ENCODE results near the gene TBL1X.

The TBL1X gene

GRCh38 chrX:9494771-9495170, 29.9 kb downstream of the TBL1X start:
- Histone ChIP-seq H3K27ac (no peak overlapping the region), H3K4me2 (no peak overlapping the region), H3K4me1 (peaks cover 4% of the 10 kb centered on the region; the same call in 1 of the 2 replicates)

GRCh38 chrX:9495496-9495895, 30.6 kb downstream of the TBL1X start:
- no peak overlapping the region for H3K9ac ChIP-seq

More at GRCh38 chrX:9494771-9495170, 29.9 kb downstream of the TBL1X start:
- no peak overlapping the region for H3K9ac ChIP-seq
- no peaks in the 10 kb centered on the region for H3K27me3 ChIP-seq
- TF ChIP-seq Cebpa-rat (IDR thresholded peaks at IDR 0.05) = no peak
- H3K4me3 ChIP-seq = no peak overlapping the region
- peaks cover 30% of the 10 kb centered on the region for H3K36me3 ChIP-seq
- H4K20me1 ChIP-seq = peaks cover 95% of the 10 kb centered on the region
- H3K9me3 ChIP-seq = 0 out of 2 replicates have a peak, but pooled peaks cover 12% of the 10 kb centered on the region

GRCh38 chrX:9498236-9498635, 33.4 kb downstream of the TBL1X start:
- H3K9me3 ChIP-seq = peaks cover 17% of the 10 kb centered on the region
- peaks cover 87% of the 10 kb centered on the region for H4K20me1 ChIP-seq
- H3K27me3 ChIP-seq = no peaks in the 10 kb centered on the region
- no peak overlapping the region for H3K4me3 ChIP-seq
- no peak for TF ChIP-seq Cebpa-rat (IDR thresholded peaks at IDR 0.05)
- H3K27ac ChIP-seq = no peak overlapping the region
- no peak overlapping the region for H3K4me2 ChIP-seq
- 0 out of 2 replicates have a peak, but pooled peaks cover 3% of the 10 kb centered on the region for H3K4me1 ChIP-seq
- H3K9ac ChIP-seq = no peak overlapping the region
- H3K36me3 ChIP-seq = peaks cover 56% of the 10 kb centered on the region

More at GRCh38 chrX:9495496-9495895, 30.6 kb downstream of the TBL1X start:
- Histone ChIP-seq H3K4me2 (no peak overlapping the region), H3K9me3 (0 out of 2 replicates have a peak, but pooled peaks cover 12% of the 10 kb centered on the region), H3K4me3 (no peak overlapping the region), H3K27ac (no peak overlapping the region), H3K36me3 (peaks cover 32% of the 10 kb centered on the region), H3K27me3 (no peaks in the 10 kb centered on the region), H4K20me1 (peaks cover 95% of the 10 kb centered on the region), H3K4me1 (peaks cover 4% of the 10 kb centered on the region; the same call in 1 of the 2 replicates)
- TF ChIP-seq Cebpa-rat (IDR thresholded peaks at IDR 0.05) = no peak

GRCh38 chrX:9500584-9500983, 35.7 kb downstream of the TBL1X start:
- no peaks in the 10 kb centered on the region for H3K27me3 ChIP-seq
- no peak overlapping the region for H3K27ac ChIP-seq
- H3K36me3 ChIP-seq = peaks cover 63% of the 10 kb centered on the region
- H3K9me3 ChIP-seq = peaks cover 30% of the 10 kb centered on the region
- H3K4me1 ChIP-seq = 0 out of 2 replicates have a peak, but pooled peaks cover 7% of the 10 kb centered on the region
- H3K9ac ChIP-seq = no peak overlapping the region
- TF ChIP-seq Cebpa-rat (IDR thresholded peaks at IDR 0.05) = no peak
- H4K20me1 ChIP-seq = peaks cover 64% of the 10 kb centered on the region
- H3K4me2 ChIP-seq = no peak overlapping the region
- no peak overlapping the region for H3K4me3 ChIP-seq

DNA sequence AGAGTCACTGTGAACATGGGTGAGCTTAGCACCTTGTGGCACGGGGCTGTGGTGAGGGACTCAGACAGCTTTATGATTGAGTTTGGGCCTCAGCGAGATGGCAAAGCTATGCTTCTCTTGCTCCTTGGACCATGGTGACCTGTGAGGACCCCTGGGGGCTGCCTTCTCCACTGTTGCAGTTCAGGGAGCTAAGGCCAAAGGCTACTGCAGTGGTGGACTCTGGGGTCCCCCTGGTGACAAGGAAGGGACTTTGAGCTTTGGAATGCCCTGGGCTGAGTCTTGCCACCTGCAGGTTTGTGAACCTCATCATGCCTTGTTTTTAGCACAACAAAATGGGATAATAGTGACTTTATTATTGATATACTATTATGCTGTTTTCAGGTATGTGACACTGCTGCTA, 36.5 kb downstream of the TBL1X start:
- Histone ChIP-seq H3K9me3 (peaks cover 33% of the 10 kb centered on the region), H3K27me3 (no peaks in the 10 kb centered on the region), H3K4me1 (0 out of 2 replicates have a peak, but pooled peaks cover 7% of the 10 kb centered on the region), H4K20me1 (peaks cover 56% of the 10 kb centered on the region), H3K27ac (no peak overlapping the region), H3K36me3 (peaks cover 62% of the 10 kb centered on the region), H3K4me3 (no peak overlapping the region), H3K4me2 (no peak overlapping the region), H3K9ac (no peak overlapping the region)
- no peak for TF ChIP-seq Cebpa-rat (IDR thresholded peaks at IDR 0.05)

DNA sequence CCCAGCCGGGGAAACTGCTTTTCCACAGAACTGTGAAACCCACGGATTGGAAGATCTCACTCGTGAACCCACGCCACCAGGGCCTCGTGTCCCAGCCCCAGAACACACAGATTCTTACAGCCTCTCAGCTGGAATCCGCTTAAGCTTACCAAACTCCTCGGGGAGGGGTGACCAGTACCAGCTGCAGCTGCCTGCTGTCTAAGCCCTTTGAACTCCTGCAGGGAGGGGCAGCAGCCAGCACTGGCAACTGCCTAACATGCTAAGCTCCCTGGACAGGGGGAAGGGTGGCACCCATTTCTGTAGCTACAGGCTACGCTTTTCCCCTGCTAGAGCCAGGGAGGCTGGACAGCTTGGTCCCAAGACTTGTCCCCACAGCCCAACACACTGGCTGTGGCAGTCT, 38.4 kb downstream of the TBL1X start:
- peaks cover 42% of the 10 kb centered on the region for H4K20me1 ChIP-seq
- H3K9ac ChIP-seq = no peak overlapping the region
- no peak overlapping the region for H3K4me3 ChIP-seq
- no peak for TF ChIP-seq Cebpa-rat (IDR thresholded peaks at IDR 0.05)
- peak overlapping the region; percentile 19; the same call in 1 of the 2 replicates for H3K4me2 ChIP-seq
- H3K27me3 ChIP-seq = no peaks in the 10 kb centered on the region
- peak overlapping the region; percentile 18; the same call in 1 of the 2 replicates for H3K27ac ChIP-seq
- peaks cover 68% of the 10 kb centered on the region for H3K36me3 ChIP-seq
- 0 out of 2 replicates have a peak, but pooled peaks cover 7% of the 10 kb centered on the region for H3K4me1 ChIP-seq
- H3K9me3 ChIP-seq = peaks cover 50% of the 10 kb centered on the region

DNA sequence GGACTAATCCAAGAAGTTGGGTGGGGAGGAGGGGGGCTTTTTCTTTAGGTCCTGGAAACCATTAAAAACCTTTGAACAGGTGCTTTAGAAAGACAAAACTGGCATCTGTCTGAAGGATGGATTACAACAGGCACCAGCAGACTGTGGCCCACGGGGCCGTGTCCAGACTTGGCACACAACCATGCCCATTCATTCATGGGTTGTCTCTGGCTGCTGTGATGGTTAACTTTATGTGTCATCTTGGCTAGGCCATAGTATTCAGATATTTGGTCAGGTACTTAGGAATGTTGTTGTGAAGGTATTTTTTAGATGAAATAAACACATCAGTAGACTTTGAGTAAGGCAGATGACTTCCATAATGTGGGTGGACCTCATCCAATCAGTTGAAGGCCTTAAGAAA, 45.5 kb downstream of the TBL1X start:
- Histone ChIP-seq H3K4me1 (peaks cover 23% of the 10 kb centered on the region), H3K4me2 (no peak overlapping the region), H3K27me3 (no peaks in the 10 kb centered on the region), H3K36me3 (peaks cover 60% of the 10 kb centered on the region), H3K27ac (no peak overlapping the region), H3K4me3 (no peak overlapping the region), H4K20me1 (peaks cover 49% of the 10 kb centered on the region), H3K9ac (no peak overlapping the region), H3K9me3 (peaks cover 47% of the 10 kb centered on the region; the same call in 1 of the 2 replicates)
- TF ChIP-seq Cebpa-rat (IDR thresholded peaks at IDR 0.05) = no peak

DNA sequence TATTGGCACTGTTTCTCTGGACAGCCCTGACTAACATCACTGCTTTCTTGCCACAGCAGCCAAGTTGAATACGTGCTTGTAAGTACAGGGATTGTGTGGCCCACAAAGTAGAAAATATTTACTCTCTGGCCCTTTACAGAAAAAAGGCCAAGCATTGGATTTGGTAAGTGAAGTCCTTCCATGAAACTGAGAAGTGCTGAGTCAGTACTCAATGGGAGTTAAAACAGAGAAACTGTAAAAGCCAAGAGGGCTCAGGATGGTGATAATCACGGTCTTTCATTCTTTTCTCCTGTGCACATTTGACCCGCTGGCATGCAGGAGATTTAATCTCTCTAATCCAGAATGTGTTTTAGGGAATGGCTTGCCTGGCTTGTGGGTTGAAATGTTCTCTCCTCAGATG, 46.1 kb downstream of the TBL1X start:
- Histone ChIP-seq H3K9ac (no peak overlapping the region), H3K27ac (no peak overlapping the region), H3K4me1 (peaks cover 29% of the 10 kb centered on the region), H3K9me3 (peaks cover 47% of the 10 kb centered on the region; the same call in 1 of the 2 replicates), H3K36me3 (peaks cover 55% of the 10 kb centered on the region), H3K4me2 (no peak overlapping the region), H4K20me1 (peaks cover 55% of the 10 kb centered on the region), H3K27me3 (no peaks in the 10 kb centered on the region), H3K4me3 (no peak overlapping the region)
- no peak for TF ChIP-seq Cebpa-rat (IDR thresholded peaks at IDR 0.05)

DNA sequence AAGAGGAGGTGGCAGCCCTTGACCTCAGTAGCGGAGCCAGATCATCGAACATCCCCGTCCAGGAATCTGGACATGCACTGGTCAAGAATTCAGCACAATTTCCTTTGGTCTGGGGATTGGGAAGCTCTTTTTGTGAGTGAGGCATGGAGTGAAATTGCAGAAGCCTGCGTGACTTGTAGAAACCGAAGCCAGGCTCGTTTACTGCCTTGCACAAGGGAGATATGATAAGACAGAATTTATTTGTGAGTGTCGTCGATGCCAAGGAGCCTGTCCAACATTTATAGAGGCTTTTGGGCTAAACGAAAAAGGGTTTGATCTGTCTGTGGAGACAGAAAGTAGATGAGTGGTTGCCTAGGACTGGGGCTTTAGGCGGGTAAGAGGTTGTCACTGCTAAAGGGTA, 50.6 kb downstream of the TBL1X start:
- no peak overlapping the region for H3K9ac ChIP-seq
- no peak overlapping the region for H3K4me3 ChIP-seq
- no peak overlapping the region for H3K27ac ChIP-seq
- peak overlapping the region; percentile 64 for H3K4me2 ChIP-seq
- peaks cover 93% of the 10 kb centered on the region for H4K20me1 ChIP-seq
- peaks cover 16% of the 10 kb centered on the region; the same call in 1 of the 2 replicates for H3K9me3 ChIP-seq
- peaks cover 29% of the 10 kb centered on the region for H3K36me3 ChIP-seq
- TF ChIP-seq Cebpa-rat (IDR thresholded peaks at IDR 0.05) = no peak
- peaks cover 46% of the 10 kb centered on the region for H3K4me1 ChIP-seq
- no peaks in the 10 kb centered on the region for H3K27me3 ChIP-seq

GRCh38 chrX:9515973-9516538, 51.2 kb downstream of the TBL1X start:
- Histone ChIP-seq H3K9me3 (peaks cover 16% of the 10 kb centered on the region; the same call in 1 of the 2 replicates), H3K4me2 (peak overlapping the region; percentile 64), H3K36me3 (peaks cover 23% of the 10 kb centered on the region), H3K27ac (0 out of 2 replicates have a peak overlapping the region, but pooled peaks have one; percentile 19), H3K4me1 (peaks cover 46% of the 10 kb centered on the region), H3K27me3 (no peaks in the 10 kb centered on the region), H4K20me1 (peaks cover 93% of the 10 kb centered on the region), H3K9ac (no peak overlapping the region), H3K4me3 (no peak overlapping the region)
- no peak for TF ChIP-seq Cebpa-rat (IDR thresholded peaks at IDR 0.05)

Data from BLaER1 (cell line).